ENCODE measurements around the gene KCNAB1. TPM values are rescaled to one million over a fixed set of nuclear protein-coding genes. Genes with fewer than 3 reads are reported as not detected.

The KCNAB1 gene
- polyA plus RNA-seq, 1 donor, result 3.8 TPM

DNA sequence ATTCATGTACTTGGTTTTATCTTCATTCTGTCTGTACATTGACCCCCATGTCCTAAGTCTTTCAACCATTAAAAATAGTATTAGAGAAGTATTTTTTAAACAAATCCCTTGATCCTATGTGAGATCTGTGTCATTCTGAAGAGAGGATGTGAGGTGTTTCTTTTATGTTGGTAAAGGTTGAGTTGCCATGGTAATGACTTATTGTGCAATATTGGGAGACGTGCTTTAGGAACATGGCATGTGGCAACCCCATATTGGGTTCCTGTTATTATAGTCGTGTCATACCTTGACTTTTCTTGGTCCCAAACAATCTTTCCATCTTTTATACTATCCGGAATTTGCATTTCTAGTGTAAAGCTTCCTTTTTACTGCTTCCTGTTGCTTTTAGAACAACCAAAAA, 203.1 kb downstream of the KCNAB1 start:
- no peak for DNase-seq

- no peak for DNase-seq
Measured at GRCh38 chr3:156330415-156330814, 210.0 kb downstream of the KCNAB1 start.

GRCh38 chr3:156332304-156332703, 211.9 kb downstream of the KCNAB1 start:
- no peak for DNase-seq

- DNase-seq, result no peak
Measured at GRCh38 chr3:156334841-156335545, 214.6 kb downstream of the KCNAB1 start.

GRCh38 chr3:156339491-156339890, 219.1 kb downstream of the KCNAB1 start:
- no peak for DNase-seq

DNA sequence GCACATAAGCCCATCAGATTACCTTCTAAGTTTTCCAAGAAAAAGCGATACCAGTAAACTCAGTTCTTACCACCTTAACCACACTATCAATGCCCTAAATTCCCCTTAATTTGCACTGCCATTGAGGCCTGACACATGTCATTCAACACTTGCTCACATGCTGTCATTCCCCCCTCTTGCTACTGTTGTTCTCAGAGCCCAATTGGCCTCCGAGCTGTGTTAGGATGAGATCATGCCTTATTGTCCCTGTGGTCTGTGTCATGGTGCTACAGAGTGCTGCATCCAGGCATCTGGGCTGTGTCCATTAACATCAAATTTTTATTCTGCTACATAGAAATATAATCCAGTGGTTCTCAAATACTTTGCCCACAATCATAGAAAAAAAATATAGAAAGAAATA, 221.0 kb downstream of the KCNAB1 start:
- DNase-seq, result no peak

DNA sequence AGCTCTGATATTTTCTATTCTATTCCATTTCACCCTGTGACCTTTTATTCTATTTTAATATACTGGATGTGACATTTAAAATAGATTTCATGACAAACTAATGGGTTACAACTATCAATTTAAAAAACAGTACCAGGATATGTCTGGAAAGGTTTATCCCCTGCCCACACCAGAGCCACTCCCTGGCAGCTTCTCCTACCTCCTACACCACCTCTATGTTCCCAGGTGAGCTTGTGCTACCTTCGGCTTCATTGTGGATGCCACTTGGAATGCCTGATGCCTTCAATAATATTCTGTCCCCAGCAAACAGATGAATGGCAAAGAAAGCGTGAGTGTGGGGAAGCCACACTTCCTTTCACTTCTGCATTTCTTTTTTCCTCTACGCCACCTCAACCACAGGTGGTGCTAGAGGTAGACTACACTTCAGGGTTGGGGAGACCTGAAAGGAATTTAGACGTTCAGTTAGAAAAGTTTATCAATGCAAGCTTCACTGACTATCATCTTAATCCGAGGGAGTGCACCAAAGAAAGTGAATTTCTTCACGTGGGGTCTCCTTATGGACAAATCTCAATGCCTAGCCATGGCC, 221.5 kb downstream of the KCNAB1 start:
- DNase-seq, result no peak

- no peak for DNase-seq
Measured at GRCh38 chr3:156344215-156344614, 223.8 kb downstream of the KCNAB1 start.

DNA sequence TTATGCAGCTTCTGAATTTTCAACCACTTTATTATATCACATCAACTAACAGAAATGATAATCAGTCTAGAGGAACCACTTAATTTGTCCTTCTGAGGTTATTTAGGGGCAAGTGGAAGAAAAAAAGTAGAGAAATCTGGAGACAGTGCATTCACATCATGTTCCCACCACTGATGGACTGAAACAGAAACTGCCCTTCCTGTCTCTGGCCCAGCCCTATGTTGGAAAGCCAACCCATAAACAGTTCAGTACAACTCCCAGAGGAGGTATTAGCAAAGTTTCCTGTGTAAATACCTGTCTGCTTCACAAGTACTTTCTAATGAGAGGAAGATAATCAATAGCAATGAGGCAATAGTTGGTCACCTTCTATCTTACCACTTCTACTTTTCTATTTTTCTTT, 228.7 kb downstream of the KCNAB1 start:
- DNase-seq, result no peak

GRCh38 chr3:156349978-156350377, 229.6 kb downstream of the KCNAB1 start:
- no peak for DNase-seq

DNA sequence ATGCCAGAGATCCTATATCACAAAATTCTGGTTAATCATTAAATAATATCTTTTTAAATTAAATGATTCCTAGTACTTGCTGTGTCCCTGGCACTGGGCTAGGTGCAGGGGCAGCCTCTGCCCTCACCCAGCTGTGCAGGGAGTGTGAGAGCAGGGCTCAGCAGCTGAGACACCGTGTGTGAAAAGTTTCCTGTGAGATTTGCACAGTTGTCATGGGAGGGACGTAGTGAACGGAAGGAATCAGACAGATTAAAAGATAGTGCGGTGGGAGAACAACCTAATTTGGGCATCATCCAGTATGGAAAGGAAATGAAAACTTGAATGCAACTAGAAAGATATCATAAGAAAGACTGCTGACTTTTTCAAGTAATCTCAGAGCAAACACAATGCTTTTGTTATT, 230.4 kb downstream of the KCNAB1 start:
- DNase-seq, result no peak

GRCh38 chr3:156351783-156352182, 231.4 kb downstream of the KCNAB1 start:
- DNase-seq, result no peak

DNA sequence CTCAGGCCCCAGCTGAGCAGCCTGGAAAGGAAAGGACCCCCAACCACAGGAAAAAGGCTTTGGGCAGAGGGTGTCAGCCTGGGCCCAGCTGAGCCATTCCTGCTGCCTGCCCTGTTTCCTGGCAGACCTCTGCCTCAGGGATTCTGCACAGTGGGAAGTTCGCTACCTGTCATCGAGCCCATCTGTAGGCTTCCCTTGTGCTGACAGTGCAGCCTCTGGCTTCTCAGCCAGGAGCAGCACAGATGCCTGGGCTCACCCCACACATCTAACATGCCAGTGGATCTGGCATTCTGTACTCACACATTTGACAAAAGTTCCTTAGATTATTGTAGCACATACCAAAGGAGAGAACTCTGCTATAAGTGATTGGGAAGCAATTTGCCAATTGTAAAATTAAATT, 232.3 kb downstream of the KCNAB1 start:
- no peak for DNase-seq

- DNase-seq, result no peak
Measured at GRCh38 chr3:156353563-156353962, 233.2 kb downstream of the KCNAB1 start.

DNA sequence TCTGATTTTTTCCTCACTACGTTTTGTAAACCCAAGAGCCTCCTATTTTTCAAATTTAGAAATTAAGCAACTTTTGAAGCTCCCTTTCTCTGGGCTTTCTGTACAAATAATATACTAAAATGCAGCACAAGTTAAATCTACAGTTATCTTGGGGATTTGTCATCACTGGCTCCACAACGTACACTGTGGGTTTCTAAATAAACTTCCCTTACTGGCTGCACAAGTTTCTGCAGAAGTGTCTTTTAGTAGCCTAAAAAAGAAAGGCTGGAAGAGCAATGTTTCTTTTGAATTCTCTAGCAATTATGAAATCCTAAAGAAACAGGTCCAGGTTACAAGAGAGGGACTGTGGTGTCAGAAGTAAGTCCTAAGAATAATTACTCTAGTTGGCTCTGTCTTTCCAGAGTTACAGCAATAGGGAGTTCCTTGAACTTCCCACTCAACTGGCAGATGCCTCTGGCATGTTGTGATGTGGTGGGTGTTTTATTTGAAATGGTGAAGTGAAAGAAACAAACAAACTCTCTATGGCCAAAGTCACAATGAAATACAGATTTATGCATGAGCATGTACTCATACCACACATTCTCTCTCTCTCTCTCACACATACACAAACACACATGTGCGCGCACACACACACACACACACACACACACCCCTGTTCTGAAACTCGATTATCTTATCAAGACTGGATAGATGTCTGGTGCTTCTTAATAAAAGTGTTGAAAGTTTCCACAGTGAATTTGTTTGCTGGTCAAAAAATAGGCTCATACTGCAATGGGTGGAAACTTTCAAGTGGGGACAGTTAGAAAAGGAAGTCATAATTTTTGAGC, 236.4 kb downstream of the KCNAB1 start:
- DNase-seq, result no peak

DNA sequence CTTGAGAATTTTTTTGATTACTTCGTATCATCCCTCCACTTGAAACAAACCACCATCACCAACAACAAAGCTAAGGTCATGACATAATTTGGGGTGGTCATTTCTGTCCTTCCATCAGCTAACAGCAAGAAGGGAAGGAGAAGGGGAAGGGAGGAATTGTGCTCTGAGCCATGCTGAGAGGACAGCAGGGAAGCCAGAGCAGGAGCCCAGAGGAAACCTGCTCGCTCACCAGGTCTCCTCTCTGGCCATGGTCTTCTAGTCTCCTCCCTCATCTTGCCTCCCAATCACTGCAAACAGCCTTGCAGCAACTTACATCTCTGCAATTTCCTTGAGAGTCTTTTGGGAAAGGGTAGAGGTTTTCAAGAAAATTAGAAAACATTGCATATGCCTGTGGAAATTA, 237.9 kb downstream of the KCNAB1 start:
- no peak for DNase-seq

DNA sequence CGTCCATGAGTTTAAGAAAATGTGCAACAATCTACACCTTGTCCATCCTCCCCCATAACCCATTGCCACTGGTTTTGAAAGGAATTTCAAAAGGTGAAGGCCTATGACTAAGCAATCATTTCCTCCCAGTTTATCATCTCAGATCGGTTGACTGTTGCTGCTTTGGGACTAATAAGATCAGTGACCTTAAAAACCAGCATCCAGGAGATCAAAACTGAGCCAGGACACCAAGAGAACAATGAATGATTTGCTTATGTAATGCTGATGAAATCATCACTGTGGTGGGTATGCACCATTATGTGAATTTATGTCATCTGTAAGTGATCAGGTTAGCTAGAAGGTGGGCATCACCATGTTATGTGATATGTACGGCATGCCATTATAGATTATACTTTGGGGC, 239.0 kb downstream of the KCNAB1 start:
- DNase-seq, result no peak

DNA sequence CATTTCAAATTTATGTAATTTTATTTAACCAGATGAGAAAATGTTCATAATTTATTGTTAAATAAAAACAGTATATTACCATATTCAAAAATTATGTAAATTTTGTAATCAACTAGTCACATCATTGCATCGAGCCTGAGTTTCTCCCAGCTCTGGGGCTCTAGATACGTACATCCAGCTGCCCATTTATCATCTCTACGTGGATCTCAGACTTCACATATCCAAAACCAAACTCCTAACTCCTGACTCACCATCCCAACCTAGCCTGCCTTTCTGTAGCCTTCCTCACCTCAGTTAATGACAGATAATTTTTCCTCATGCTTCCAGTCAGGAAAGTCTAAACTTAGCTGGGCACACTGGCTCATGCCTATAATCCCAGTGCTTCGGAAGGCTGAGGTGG, 239.7 kb downstream of the KCNAB1 start:
- DNase-seq, result no peak

- DNase-seq, result no peak
Measured at GRCh38 chr3:156360963-156361362, 240.6 kb downstream of the KCNAB1 start.

DNA sequence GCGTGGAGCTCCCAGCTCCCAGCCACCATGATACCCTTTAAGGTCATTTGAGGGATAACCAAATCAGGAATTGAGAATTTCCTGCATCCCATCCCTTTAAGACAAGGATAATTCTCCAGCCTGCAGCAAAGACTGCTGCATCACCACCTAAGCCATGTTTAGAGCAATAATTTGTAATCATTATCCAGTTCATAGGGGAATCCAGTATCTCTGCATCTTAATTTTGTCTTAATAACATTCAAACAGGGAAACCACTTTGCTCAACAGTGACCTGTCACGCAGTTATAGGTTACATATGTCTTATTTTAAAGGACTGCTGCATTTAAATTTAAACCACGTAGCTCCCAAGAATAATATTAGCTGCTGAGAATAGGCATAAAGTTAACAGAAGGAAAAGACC, 246.2 kb downstream of the KCNAB1 start:
- DNase-seq, result no peak

- DNase-seq, result no peak
Measured at GRCh38 chr3:156368189-156368588, 247.8 kb downstream of the KCNAB1 start.

DNA sequence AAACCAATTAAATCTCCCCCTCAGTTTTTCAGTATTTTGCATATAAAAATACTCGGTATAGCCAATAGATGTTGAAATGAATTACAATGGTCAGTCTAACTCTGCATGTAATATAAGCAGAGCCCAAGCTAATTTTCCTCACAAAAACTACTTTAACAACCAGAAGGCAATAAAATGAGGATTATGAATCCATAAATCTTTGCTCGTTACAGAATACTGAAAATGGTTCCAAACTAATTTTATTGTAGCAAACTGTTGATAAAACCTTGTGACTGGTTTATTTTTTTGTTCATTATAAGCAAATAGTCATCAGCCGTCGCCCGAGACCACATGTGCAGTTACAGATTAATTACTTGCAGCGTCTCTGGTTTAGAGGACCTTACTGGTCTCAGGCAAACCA, 251.3 kb downstream of the KCNAB1 start:
- no peak for DNase-seq

GRCh38 chr3:156373095-156373494, 252.7 kb downstream of the KCNAB1 start:
- no peak for DNase-seq

DNA sequence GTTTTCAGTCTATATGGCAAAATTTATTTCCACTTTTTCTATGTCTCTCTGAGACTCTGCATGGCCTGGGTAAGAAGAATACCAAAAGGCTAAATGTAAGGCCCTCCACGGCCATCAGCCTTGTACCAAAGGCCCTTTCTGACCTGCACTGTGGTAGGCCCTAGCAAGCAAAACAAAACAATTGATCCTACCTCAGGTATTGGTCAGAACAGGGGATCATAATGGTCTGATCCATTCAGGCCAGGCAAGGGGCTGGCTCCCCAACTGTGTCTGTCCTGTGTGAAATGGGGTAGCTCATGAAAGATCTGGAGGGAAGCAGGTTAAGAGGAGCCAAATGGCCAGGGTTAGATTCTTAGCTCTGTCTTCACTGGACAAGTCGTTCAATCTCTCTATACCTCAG, 253.3 kb downstream of the KCNAB1 start:
- DNase-seq, result no peak
